ENCODE results near the gene LRCH4. TPM values are rescaled to one million over a fixed set of nuclear protein-coding genes. Genes with fewer than 3 reads are reported as not detected.
A peak's percentile ranks its signal among the peaks of the same experiment; 100 is the strongest.

Gene LRCH4
- total and polyA plus RNA-seq, 2 of the 8 experiments (the other 6 are each of a cell fraction or from before 2014, with no cell fraction given) = 15.5 to 36.6 TPM

GRCh38 chr7:100585511-100586265 lies at the start of gene LRCH4 (continued):
- TF ChIP-seq BCL11A (IDR thresholded peaks at IDR 0.05; ENCODE audit: low read depth in 2 of 2, low read length in 2 of 2) = no peak
- TF ChIP-seq POLR2A (IDR thresholded peaks at IDR 0.05; ENCODE audit: control extremely low read depth in 1 of 2, low read depth in 2 of 2, low read length in 2 of 2) = peak in 1 of 2 experiments; percentile 95; a peak in 2 of 3 replicates
- peak; percentile 61; the same call in 1 of the 2 replicates for TF ChIP-seq POLR2AphosphoS5 (IDR thresholded peaks at IDR 0.05; ENCODE audit: low read depth, low read length)
- TF ChIP-seq TBP (IDR thresholded peaks at IDR 0.05; ENCODE audit: low read depth, low read length) = peak; percentile 84
- TF ChIP-seq KDM1A (IDR thresholded peaks at IDR 0.05; ENCODE audit: borderline replicate concordance, low read length) = no peak
- peak; percentile 54; the same call in 1 of the 2 replicates for TF ChIP-seq EGR1 (IDR thresholded peaks at IDR 0.05; ENCODE audit: borderline replicate concordance, low read depth, low read length)
- no peak for TF ChIP-seq KDM4A (IDR thresholded peaks at IDR 0.05; ENCODE audit: low read depth, low read length, severe bottlenecking)
- peak; percentile 89 for TF ChIP-seq TAF1 (IDR thresholded peaks at IDR 0.05; ENCODE audit: low read depth, low read length)
- peak; percentile 0 to 55; a peak in 2 of 4 replicates for TF ChIP-seq SIN3A (conservative IDR thresholded peaks at IDR 0.05 in 1 of 2, IDR thresholded peaks at IDR 0.05 in 1 of 2; ENCODE audit: low read depth in 1 of 2, low read length in 2 of 2)
- peak; percentile 91; the same call in 1 of the 2 replicates for TF ChIP-seq CREB1 (IDR thresholded peaks at IDR 0.05)
- 0 out of 2 replicates have a peak, but pooled peaks have one; percentile 11 for TF ChIP-seq YY1 (IDR thresholded peaks at IDR 0.05; ENCODE audit: low read depth, low read length)
- no peak for TF ChIP-seq CHD1 (IDR thresholded peaks at IDR 0.05; ENCODE audit: low read depth, low read length)
- peak in 1 of 2 experiments; percentile 60; a peak in 1 of 3 replicates for TF ChIP-seq EP300 (IDR thresholded peaks at IDR 0.05; ENCODE audit: borderline replicate concordance in 1 of 2, low read depth in 2 of 2, low read length in 2 of 2)
- TF ChIP-seq PHF8 (conservative IDR thresholded peaks at IDR 0.05; ENCODE audit: low read depth, low read length) = peak; percentile 95
- TF ChIP-seq SP2 (IDR thresholded peaks at IDR 0.05; ENCODE audit: low read length) = no peak
- peak; percentile 91 for TF ChIP-seq TAF7 (optimal IDR thresholded peaks at IDR 0.05; ENCODE audit: borderline replicate concordance, low read depth, low read length)
- TF ChIP-seq SAP30 (IDR thresholded peaks at IDR 0.05; ENCODE audit: insufficient read depth, insufficient replicate concordance, low read length) = peak; percentile 12
- TF ChIP-seq JUND (IDR thresholded peaks at IDR 0.05; ENCODE audit: low read length) = no peak

Data from H1 (cell line).